GM12878 (cell line): ENCODE data around the gene MRTFA. TPM values are rescaled to one million over a fixed set of nuclear protein-coding genes. Genes with fewer than 3 reads are reported as not detected.

Experiments
- ATAC-seq: fragments of 200-7000 bp; cut with Tn5 transposase; 3 replicates; pipeline ENCODE4 v1.9.1; 2020; ENCODE audit warnings: mild to moderate bottlenecking, moderate library complexity
- BruUV-seq: library from RNA; stranded (reverse); fragments of 400-500 nt; replicated peaks from 2 replicates; lab custom pipeline; 2021; lab: Mats Ljungman, UMichigan
- CTCF ChIA-PET: fragments of 300-600 bp; sonication (Branson Sonifier 250); formaldehyde crosslinking; extraction: SDS; loops from one replicate; lab custom pipeline; 2021; ENCODE audit warnings: inconsistent platforms; lab: Yijun Ruan, JAX
- POLR2A ChIA-PET: fragments of 350-600 bp; formaldehyde crosslinking; extraction: SDS; loops from one replicate; lab custom pipeline; 2021; ENCODE audit warnings: inconsistent platforms; lab: Charles Lee
- RAD21 ChIA-PET: fragments of 300-600 bp; sonication (Branson Sonifier 250); formaldehyde crosslinking; loops from one replicate; lab custom pipeline; 2023; ENCODE audit warnings: antibody characterized with exemption; ENCODE audit not compliant: unreplicated experiment; lab: Charles Lee
- SMC1A ChIA-PET: fragments of 300-600 bp; sonication (Branson Sonifier 250); formaldehyde crosslinking; loops from one replicate; lab custom pipeline; 2023; ENCODE audit not compliant: unreplicated experiment, uncharacterized antibody; lab: Charles Lee
- DNase-seq: peaks from one replicate; pipeline ENCODE4 v3.0.0-alpha.2; 2011; ENCODE audit warnings: low read depth, low spot score
- FAIRE-seq: peaks from 3 replicates; lab custom pipeline; 2011; peaks lifted over from hg19 to GRCh38; lab: Jason Lieb, UNC
- H2AFZ ChIP-seq: 2 replicates; pipeline ENCODE4 v1.6.0; 2011; ENCODE audit warnings: low read depth, low read length, control low read depth; ENCODE audit not compliant: control insufficient read depth
- H3K27ac ChIP-seq: 2 replicates; pipeline ENCODE4 v1.5.1; 2011; ENCODE audit warnings: control low read depth; ENCODE audit not compliant: control insufficient read depth, insufficient read depth
- H3K27me3 ChIP-seq, 2 experiments: replicated peaks in 1 of 2; 2 replicates each; pipeline versions ENCODE4 v1.6.0 to v1.6.1; 2011; ENCODE audit warnings: low read length in 1 of 2; ENCODE audit not compliant: control insufficient read depth in 2 of 2, insufficient read depth in 2 of 2
- H3K36me3 ChIP-seq, 2 experiments: 2 replicates each; pipeline ENCODE4 v1.5.1; 2011; ENCODE audit warnings: low read length in 1 of 2; ENCODE audit not compliant: control insufficient read depth in 2 of 2, insufficient read depth in 2 of 2
- H3K4me1 ChIP-seq: 2 replicates; pipeline ENCODE4 v1.6.1; 2011; ENCODE audit warnings: mild to moderate bottlenecking, low read length, moderate library complexity, mixed read lengths; ENCODE audit not compliant: control insufficient read depth, insufficient read depth
- H3K4me2 ChIP-seq: 2 replicates; pipeline ENCODE4 v1.6.0; 2011; ENCODE audit warnings: control low read depth; ENCODE audit not compliant: control insufficient read depth, insufficient read depth
- H3K4me3 ChIP-seq: fragments of 200-600 bp; sonication (generic); 2 replicates; pipeline ENCODE4 v1.5.1; 2016
- H3K79me2 ChIP-seq: 2 replicates; pipeline ENCODE4 v1.6.0; 2011; ENCODE audit warnings: low read length; ENCODE audit not compliant: control insufficient read depth, insufficient read depth
- H3K9ac ChIP-seq: 2 replicates; pipeline ENCODE4 v1.8.0; 2011; ENCODE audit warnings: low read length, control low read depth, mixed read lengths; ENCODE audit not compliant: control insufficient read depth, insufficient read depth
- H3K9me3 ChIP-seq: replicated peaks from 3 replicates; pipeline ENCODE4 v1.5.1; 2011; ENCODE audit warnings: mild to moderate bottlenecking, low read length; ENCODE audit not compliant: control insufficient read depth, insufficient read depth
- H4K20me1 ChIP-seq: 2 replicates; pipeline ENCODE4 v1.6.0; 2011; ENCODE audit not compliant: control insufficient read depth, insufficient read depth
- ATF3 ChIP-seq: IDR thresholded peaks from 2 replicates; pipeline ENCODE4 v1.6.1; 2011; ENCODE audit warnings: low read depth, mild to moderate bottlenecking, low read length, moderate library complexity, borderline replicate concordance; ENCODE audit errors: extremely low read depth
- CHD4 ChIP-seq: fragments of 200-600 bp; sonication (generic); IDR thresholded peaks from 2 replicates; pipeline ENCODE4 v1.6.1; 2016; ENCODE audit warnings: mild to moderate bottlenecking
- CTCF ChIP-seq, 3 experiments: IDR thresholded peaks in 2 of 3; conservative IDR thresholded peaks in 1 of 3; 2 replicates each; pipeline ENCODE4 v1.5.1; 2011; ENCODE audit warnings: low read depth in 3 of 3, low read length in 3 of 3, mild to moderate bottlenecking in 3 of 3, control low read depth in 2 of 3, moderate library complexity in 2 of 3, inconsistent platforms in 1 of 3, mixed read lengths in 1 of 3; ENCODE audit not compliant: control insufficient read depth in 2 of 3, insufficient read depth in 1 of 3; ENCODE audit errors: extremely low read depth in 1 of 3
- EZH2 ChIP-seq: IDR thresholded peaks from 2 replicates; pipeline ENCODE4 v1.6.1; 2012; ENCODE audit warnings: low read depth, mild to moderate bottlenecking, control low read depth, inconsistent platforms, low read length, borderline replicate concordance; ENCODE audit not compliant: control insufficient read depth
- HDAC2 ChIP-seq: fragments of 200-600 bp; sonication (generic); IDR thresholded peaks from 2 replicates; pipeline ENCODE4 v1.6.1; 2017
- JUNB ChIP-seq: IDR thresholded peaks from 2 replicates; pipeline ENCODE4 v1.6.1; 2016; ENCODE audit warnings: antibody characterized with exemption, mild to moderate bottlenecking
- MXI1 ChIP-seq: fragments of 150-350 bp; IDR thresholded peaks from 2 replicates; pipeline ENCODE4 v1.6.1; 2011; ENCODE audit warnings: low read depth, mild to moderate bottlenecking, inconsistent platforms, low read length, improper control_type of control experiment
- NBN ChIP-seq: fragments of 450-650 bp; IDR thresholded peaks from 2 replicates; pipeline ENCODE4 v1.6.1; 2016
- NFYB ChIP-seq: IDR thresholded peaks from 2 replicates; pipeline ENCODE4 v1.6.1; 2011; ENCODE audit warnings: low read depth, mild to moderate bottlenecking, low read length, improper control_type of control experiment, moderate library complexity; ENCODE audit not compliant: insufficient read depth
- POLR2AphosphoS2 ChIP-seq: IDR thresholded peaks from 2 replicates; pipeline ENCODE4 v1.6.1; 2011; ENCODE audit warnings: low read depth, mild to moderate bottlenecking, low read length, improper control_type of control experiment, moderate library complexity
- SMAD1 ChIP-seq: fragments of 450-650 bp; IDR thresholded peaks from 2 replicates; pipeline ENCODE4 v1.6.1; 2018; ENCODE audit warnings: mild to moderate bottlenecking, low read depth; ENCODE audit not compliant: partially characterized antibody
- SP1 ChIP-seq: IDR thresholded peaks from one replicate; pipeline ENCODE4 v1.6.1; 2011; ENCODE audit warnings: low read depth, low read length
- TAF1 ChIP-seq: IDR thresholded peaks from 2 replicates; pipeline ENCODE4 v1.6.1; 2011; ENCODE audit warnings: mild to moderate bottlenecking, low read depth, low read length, borderline replicate concordance
- TBL1XR1 ChIP-seq: IDR thresholded peaks from 2 replicates; pipeline ENCODE4 v1.6.1; 2012; ENCODE audit warnings: low read depth, low read length, improper control_type of control experiment
- WRNIP1 ChIP-seq: IDR thresholded peaks from 2 replicates; pipeline ENCODE4 v1.6.1; 2011; ENCODE audit warnings: low read depth, low read length, improper control_type of control experiment, borderline replicate concordance
- YBX1 ChIP-seq: fragments of 450-650 bp; IDR thresholded peaks from 2 replicates; pipeline ENCODE4 v1.6.1; 2016; ENCODE audit warnings: antibody characterized with exemption
- ZBED1 ChIP-seq: IDR thresholded peaks from 2 replicates; pipeline ENCODE4 v1.6.1; 2016; ENCODE audit warnings: borderline replicate concordance
- WGBS: methylation state at CpG from one replicate; pipeline ENCODE4 v1.1.6; 2016; ENCODE audit warnings: low lambda C conversion rate; ENCODE audit not compliant: insufficient replicate concordance, insufficient coverage; ENCODE audit errors: missing lambda C conversion rate; 5-methylcytosine and 5-hydroxymethylcytosine counted together
- in situ Hi-C: fragments of 300-500 bp; cut with MboI; formaldehyde crosslinking; loops from 9 replicates; pipeline ENCODE4 v1.14.3; 2018; ENCODE audit warnings: mixed read lengths
- intact Hi-C: fragments of 100-400 bp; cut with micrococcal nuclease; formaldehyde crosslinking; loops from one replicate; pipeline ENCODE4 v1.14.2; 2022; ENCODE audit not compliant: unreplicated experiment
- polyA plus RNA-seq, 11 experiments: library from polyadenylated mRNA; depleted of rRNA in 4 of 11; unstranded in 6 of 11; stranded (reverse) in 5 of 11; fragments of >200 nt; fragmentation: Nextera tagmentation in 4 of 11; fragmentation: Illumina TruSeq in 1 of 11; extraction: Ambion mirVana in 4 of 11; extraction: Trizol in 1 of 11; gene quantifications; 1 replicate in 1 of 11; 2 replicates in 10 of 11; pipeline versions ENCODE4 v1.2.1 to v1.2.3, GENCODE V29; 2011 to 2016; ENCODE audit warnings: inconsistent platforms in 2 of 11, missing spikeins in 2 of 11, low read depth in 1 of 11
- total RNA-seq, 4 experiments: library from RNA; depleted of rRNA in 3 of 4; stranded (reverse); fragments of >200 nt in 3 of 4; fragmentation: Illumina TruSeq in 1 of 4; extraction: Trizol in 1 of 4; gene quantifications; 2 replicates each; pipeline versions ENCODE4 v1.2.1 to v1.2.3, GENCODE V29; 2013 to 2021
- TF ChIP-seq, protein P1 (sequence below): IDR thresholded peaks from 2 replicates; pipeline ENCODE4 v1.6.1; 2012; ENCODE audit warnings: low read length, inconsistent platforms
- TF ChIP-seq, protein P2 (sequence below): IDR thresholded peaks from 2 replicates; pipeline ENCODE4 v1.6.1; 2011; ENCODE audit warnings: borderline replicate concordance, low read depth, mild to moderate bottlenecking, moderate library complexity, mixed read lengths, low read length; ENCODE audit not compliant: insufficient read depth; ENCODE audit errors: extremely low read length
- TF ChIP-seq, protein P3 (sequence below): IDR thresholded peaks from 2 replicates; pipeline ENCODE4 v1.6.1; 2012; ENCODE audit warnings: low read depth, low read length, improper control_type of control experiment

MRTFA gene
- total and polyA plus RNA-seq, 10 of the 15 experiments (the other 5 are each of a cell fraction or from before 2014, with no cell fraction given) = 2.0 to 63.9 (median 17.9) TPM

- ChIA-PET CTCF (interaction anchor here (0.6 to 11.5 kb wide), 4 partner anchors 9 to 163 kb away, joined by 3 to 202 read pairs (median 7); no protein-coding TSS in a partner anchor), POLR2A (interaction anchor here (0.6 to 1.1 kb wide), 2 partner anchors 68 to 69 kb away, joined by 3 read pairs; no protein-coding TSS in a partner anchor), RAD21 (interaction anchor here (0.7 to 2.0 kb wide), 2 partner anchors 44 to 46 kb away, joined by 3 to 8 read pairs; no protein-coding TSS in a partner anchor), SMC1A (interaction anchor here (0.7 to 1.8 kb wide), 4 partner anchors 10 to 46 kb away, joined by 3 to 6 read pairs (median 4); no protein-coding TSS in a partner anchor)
- 91% methylated on average over 5 of the region's 5 CpGs for WGBS
- no peaks in the 10 kb centered on the region for H3K4me1 ChIP-seq
- no TSS peak for BruUV-seq
- H3K36me3 ChIP-seq = peaks cover 2 to 13% of the 10 kb centered on the region in 2 experiments
- no peak overlapping the region for H3K4me2 ChIP-seq
- peaks cover 26% of the 10 kb centered on the region for H3K79me2 ChIP-seq
- no peaks in the 10 kb centered on the region for H3K27me3 ChIP-seq
- H3K27ac ChIP-seq = no peak overlapping the region
- no peak for DNase-seq
- H2AFZ ChIP-seq = no peak overlapping the region
- in situ Hi-C loops (no loop called here), intact Hi-C loops (no loop called here)
- H3K9me3 ChIP-seq = no peaks in the 10 kb centered on the region
- FAIRE-seq = no peak
- no peak overlapping the region for H3K4me3 ChIP-seq
- no peaks in the 10 kb centered on the region for H4K20me1 ChIP-seq
- no peak for TF ChIP-seq WRNIP1
- no peak for TF ChIP-seq TAF1
- TF ChIP-seq NFYB = no peak
- TF ChIP-seq CHD4 = no peak
- no peak for TF ChIP-seq TBL1XR1
- TF ChIP-seq ZBED1 = no peak
- TF ChIP-seq YBX1 = no peak
- no peak for TF ChIP-seq SP1
- no peak for TF ChIP-seq MXI1
- no peak for TF ChIP-seq ATF3
- TF ChIP-seq, protein P1, sequence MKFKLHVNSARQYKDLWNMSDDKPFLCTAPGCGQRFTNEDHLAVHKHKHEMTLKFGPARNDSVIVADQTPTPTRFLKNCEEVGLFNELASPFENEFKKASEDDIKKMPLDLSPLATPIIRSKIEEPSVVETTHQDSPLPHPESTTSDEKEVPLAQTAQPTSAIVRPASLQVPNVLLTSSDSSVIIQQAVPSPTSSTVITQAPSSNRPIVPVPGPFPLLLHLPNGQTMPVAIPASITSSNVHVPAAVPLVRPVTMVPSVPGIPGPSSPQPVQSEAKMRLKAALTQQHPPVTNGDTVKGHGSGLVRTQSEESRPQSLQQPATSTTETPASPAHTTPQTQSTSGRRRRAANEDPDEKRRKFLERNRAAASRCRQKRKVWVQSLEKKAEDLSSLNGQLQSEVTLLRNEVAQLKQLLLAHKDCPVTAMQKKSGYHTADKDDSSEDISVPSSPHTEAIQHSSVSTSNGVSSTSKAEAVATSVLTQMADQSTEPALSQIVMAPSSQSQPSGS = no peak
- TF ChIP-seq HDAC2 = no peak
- TF ChIP-seq EZH2 = no peak
- TF ChIP-seq POLR2AphosphoS2 = no peak
- TF ChIP-seq, protein P2, sequence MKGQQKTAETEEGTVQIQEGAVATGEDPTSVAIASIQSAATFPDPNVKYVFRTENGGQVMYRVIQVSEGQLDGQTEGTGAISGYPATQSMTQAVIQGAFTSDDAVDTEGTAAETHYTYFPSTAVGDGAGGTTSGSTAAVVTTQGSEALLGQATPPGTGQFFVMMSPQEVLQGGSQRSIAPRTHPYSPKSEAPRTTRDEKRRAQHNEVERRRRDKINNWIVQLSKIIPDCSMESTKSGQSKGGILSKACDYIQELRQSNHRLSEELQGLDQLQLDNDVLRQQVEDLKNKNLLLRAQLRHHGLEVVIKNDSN = no peak
- TF ChIP-seq CTCF (IDR thresholded peaks at IDR 0.05 in 2 of 3, conservative IDR thresholded peaks at IDR 0.05 in 1 of 3; ENCODE audit: control insufficient read depth in 2 of 3, extremely low read depth in 1 of 3, insufficient read depth in 1 of 3, low read depth in 3 of 3, low read length in 3 of 3) = no peak
- TF ChIP-seq NBN = no peak
- TF ChIP-seq, protein P3, sequence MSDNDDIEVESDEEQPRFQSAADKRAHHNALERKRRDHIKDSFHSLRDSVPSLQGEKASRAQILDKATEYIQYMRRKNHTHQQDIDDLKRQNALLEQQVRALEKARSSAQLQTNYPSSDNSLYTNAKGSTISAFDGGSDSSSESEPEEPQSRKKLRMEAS = no peak
- no peak for TF ChIP-seq SMAD1
- TF ChIP-seq JUNB = no peak
- TF ChIP-seq, all 136 proteins: peak for 0
- H3K9ac ChIP-seq = no peak overlapping the region
- no peak for ATAC-seq
Observed at GRCh38 chr22:40482886-40483285, 153.6 kb downstream of the MRTFA start.
